Astrocyte (in vitro differentiated cells and primary cell): ENCODE measurements around the gene LDLRAD4. TPM values are rescaled to one million over a fixed set of nuclear protein-coding genes. Genes with fewer than 3 reads are reported as not detected.

Experiments
- DNase-seq: peaks from one replicate; pipeline ENCODE4 v3.0.0-alpha.2; 2010; ENCODE audit warnings: low read depth
- FAIRE-seq: peaks from 2 replicates; lab custom pipeline; 2011; peaks lifted over from hg19 to GRCh38; lab: Jason Lieb, UNC
- H2AFZ ChIP-seq: 2 replicates; pipeline ENCODE4 v1.6.0; 2012; ENCODE audit warnings: low read depth, low read length, inconsistent platforms
- H3K27ac ChIP-seq: 2 replicates; pipeline ENCODE4 v1.5.1; 2011; ENCODE audit warnings: low read depth, low read length, inconsistent platforms
- H3K27me3 ChIP-seq: 2 replicates; pipeline ENCODE4 v1.6.0; 2011; ENCODE audit warnings: low read length, inconsistent platforms; ENCODE audit not compliant: insufficient read depth
- H3K36me3 ChIP-seq: 2 replicates; pipeline ENCODE4 v1.5.1; 2011; ENCODE audit warnings: low read length, inconsistent platforms; ENCODE audit not compliant: insufficient read depth
- H3K4me1 ChIP-seq: 2 replicates; pipeline ENCODE4 v1.5.1; 2011; ENCODE audit warnings: low read length, inconsistent platforms; ENCODE audit not compliant: insufficient read depth
- H3K4me2 ChIP-seq: 2 replicates; pipeline ENCODE4 v1.6.0; 2012; ENCODE audit warnings: low read length, inconsistent platforms
- H3K4me3 ChIP-seq: 2 replicates; pipeline ENCODE4 v1.5.1; 2011; ENCODE audit warnings: low read depth, mild to moderate bottlenecking, low read length, inconsistent platforms; ENCODE audit not compliant: insufficient read depth
- H3K79me2 ChIP-seq: 2 replicates; pipeline ENCODE4 v1.6.0; 2012; ENCODE audit warnings: mild to moderate bottlenecking, low read length, inconsistent platforms; ENCODE audit not compliant: insufficient read depth
- H3K9ac ChIP-seq: 2 replicates; pipeline ENCODE4 v1.6.0; 2012; ENCODE audit warnings: mild to moderate bottlenecking, low read length, inconsistent platforms
- H3K9me3 ChIP-seq: 2 replicates; pipeline ENCODE4 v1.5.1; 2012; ENCODE audit warnings: low read depth, mild to moderate bottlenecking, low read length, inconsistent platforms; ENCODE audit not compliant: insufficient read depth
- H4K20me1 ChIP-seq: 2 replicates; pipeline ENCODE4 v1.6.0; 2012; ENCODE audit warnings: low read length, inconsistent platforms; ENCODE audit not compliant: insufficient read depth
- H3K27ac Mint-ChIP-seq: one replicate; pipeline ENCODE4 v1.8.0; 2021; ENCODE audit warnings: mild to moderate bottlenecking, mixed read lengths; ENCODE audit not compliant: unreplicated experiment
- H3K27me3 Mint-ChIP-seq: one replicate; pipeline ENCODE4 v1.8.0; 2021; ENCODE audit warnings: low read depth, mixed read lengths; ENCODE audit not compliant: unreplicated experiment
- H3K36me3 Mint-ChIP-seq: one replicate; pipeline ENCODE4 v1.8.0; 2021; ENCODE audit warnings: low read depth, mixed read lengths; ENCODE audit not compliant: unreplicated experiment
- H3K4me1 Mint-ChIP-seq: one replicate; pipeline ENCODE4 v1.8.0; 2021; ENCODE audit warnings: low read depth, mixed read lengths; ENCODE audit not compliant: unreplicated experiment
- H3K4me3 Mint-ChIP-seq: one replicate; pipeline ENCODE4 v1.8.0; 2021; ENCODE audit warnings: mild to moderate bottlenecking, moderate library complexity, mixed read lengths; ENCODE audit not compliant: unreplicated experiment
- H3K9me3 Mint-ChIP-seq: one replicate; pipeline ENCODE4 v1.8.0; 2021; ENCODE audit warnings: mild to moderate bottlenecking, mixed read lengths; ENCODE audit not compliant: unreplicated experiment
- CTCF ChIP-seq: IDR thresholded peaks from 2 replicates; pipeline ENCODE4 v1.5.1; 2011; ENCODE audit warnings: low read depth, mild to moderate bottlenecking, inconsistent platforms, low read length, moderate library complexity; ENCODE audit not compliant: insufficient read depth
- EZH2 ChIP-seq: IDR thresholded peaks from 2 replicates; pipeline ENCODE4 v1.6.1; 2012; ENCODE audit warnings: mild to moderate bottlenecking, low read length, inconsistent platforms; ENCODE audit not compliant: insufficient read depth
- total RNA-seq: library from RNA; stranded (reverse); gene quantifications from 2 replicates; pipeline ENCODE4 v1.2.1, GENCODE V29; 2021

Gene LDLRAD4
- total RNA-seq, 1 donor from 2014 or later, result 26.0 TPM

GRCh38 chr18:13330996-13331395 is 112.4 kb downstream of the LDLRAD4 start:
- FAIRE-seq (no peak), DNase-seq (no peak)
- Mint-ChIP-seq H3K27ac (no peak overlapping the region), H3K27me3 (no peaks in the 10 kb centered on the region), H3K4me1 (no peaks in the 10 kb centered on the region), H3K36me3 (peaks cover 4% of the 10 kb centered on the region), H3K4me3 (no peak overlapping the region), H3K9me3 (peaks cover 2% of the 10 kb centered on the region)
- no peak overlapping the region for H3K9ac ChIP-seq
- no peaks in the 10 kb centered on the region for H4K20me1 ChIP-seq
- H3K27me3 ChIP-seq, result peaks cover 3% of the 10 kb centered on the region
- H3K9me3 ChIP-seq, result no peaks in the 10 kb centered on the region
- no peaks in the 10 kb centered on the region for H3K36me3 ChIP-seq
- H3K27ac ChIP-seq, result no peak overlapping the region
- H2AFZ ChIP-seq, result no peak overlapping the region
- H3K4me2 ChIP-seq, result no peak overlapping the region
- TF ChIP-seq CTCF, result no peak
- H3K79me2 ChIP-seq, result no peaks in the 10 kb centered on the region
- H3K4me3 ChIP-seq, result no peak overlapping the region
- no peaks in the 10 kb centered on the region for H3K4me1 ChIP-seq

GRCh38 chr18:13331846-13332245 is 113.3 kb downstream of the LDLRAD4 start:
- TF ChIP-seq CTCF, result no peak
- no peak for TF ChIP-seq EZH2
- Histone ChIP-seq H3K4me3 (no peak overlapping the region), H3K4me1 (no peaks in the 10 kb centered on the region), H3K4me2 (no peak overlapping the region), H3K9ac (no peak overlapping the region), H3K27me3 (peaks cover 3% of the 10 kb centered on the region), H3K79me2 (no peaks in the 10 kb centered on the region), H4K20me1 (no peaks in the 10 kb centered on the region), H3K27ac (no peak overlapping the region), H3K9me3 (no peaks in the 10 kb centered on the region), H3K36me3 (no peaks in the 10 kb centered on the region), H2AFZ (no peak overlapping the region)
- H3K27ac Mint-ChIP-seq, result no peak overlapping the region
- H3K9me3 Mint-ChIP-seq, result peaks cover 2% of the 10 kb centered on the region
- no peak for DNase-seq
- H3K36me3 Mint-ChIP-seq, result peaks cover 4% of the 10 kb centered on the region
- no peaks in the 10 kb centered on the region for H3K27me3 Mint-ChIP-seq
- FAIRE-seq, result no peak
- peaks cover 3% of the 10 kb centered on the region for H3K4me1 Mint-ChIP-seq
- H3K4me3 Mint-ChIP-seq, result no peak overlapping the region

GRCh38 chr18:13332874-13333273 is 114.3 kb downstream of the LDLRAD4 start:
- H3K4me1 ChIP-seq, result no peaks in the 10 kb centered on the region
- DNase-seq, result no peak
- no peak for TF ChIP-seq EZH2
- TF ChIP-seq CTCF, result no peak
- H3K9me3 ChIP-seq, result no peaks in the 10 kb centered on the region
- H4K20me1 ChIP-seq, result no peaks in the 10 kb centered on the region
- no peaks in the 10 kb centered on the region for H3K79me2 ChIP-seq
- Mint-ChIP-seq H3K9me3 (peaks cover 2% of the 10 kb centered on the region), H3K4me1 (peaks cover 3% of the 10 kb centered on the region), H3K27ac (no peak overlapping the region), H3K36me3 (peaks cover 4% of the 10 kb centered on the region), H3K27me3 (no peaks in the 10 kb centered on the region), H3K4me3 (no peak overlapping the region)
- no peak overlapping the region for H3K9ac ChIP-seq
- peaks cover 3% of the 10 kb centered on the region for H3K27me3 ChIP-seq
- H3K27ac ChIP-seq, result no peak overlapping the region
- H3K36me3 ChIP-seq, result no peaks in the 10 kb centered on the region
- no peak overlapping the region for H3K4me2 ChIP-seq
- peak; percentile 9 for FAIRE-seq
- no peak overlapping the region for H3K4me3 ChIP-seq
- H2AFZ ChIP-seq, result no peak overlapping the region
